ENCODE measurements around the gene CHMP5. TPM values are rescaled to one million over a fixed set of nuclear protein-coding genes. Genes with fewer than 3 reads are reported as not detected.

Gene CHMP5
- 80.0 and 84.9 TPM in 2 replicates for total RNA-seq

GRCh38 chr9:33264473-33265177 is at the start of gene CHMP5, which contains the start of gene BAG1:
CHMP5 (plus strand) TSS chr9:33265049; CDS start chr9:33265079, 30 bp downstream.
BAG1 (minus strand) TSS chr9:33264708.
- H3K36me3 ChIP-seq (ENCODE audit: control insufficient read depth, insufficient read depth, low read length): peaks cover 1% of the 10 kb centered on the region
- TF ChIP-seq CTCF (IDR thresholded peaks at IDR 0.05; ENCODE audit: insufficient read depth, low read length, poor library complexity, severe bottlenecking): peak; percentile 43

DNA sequence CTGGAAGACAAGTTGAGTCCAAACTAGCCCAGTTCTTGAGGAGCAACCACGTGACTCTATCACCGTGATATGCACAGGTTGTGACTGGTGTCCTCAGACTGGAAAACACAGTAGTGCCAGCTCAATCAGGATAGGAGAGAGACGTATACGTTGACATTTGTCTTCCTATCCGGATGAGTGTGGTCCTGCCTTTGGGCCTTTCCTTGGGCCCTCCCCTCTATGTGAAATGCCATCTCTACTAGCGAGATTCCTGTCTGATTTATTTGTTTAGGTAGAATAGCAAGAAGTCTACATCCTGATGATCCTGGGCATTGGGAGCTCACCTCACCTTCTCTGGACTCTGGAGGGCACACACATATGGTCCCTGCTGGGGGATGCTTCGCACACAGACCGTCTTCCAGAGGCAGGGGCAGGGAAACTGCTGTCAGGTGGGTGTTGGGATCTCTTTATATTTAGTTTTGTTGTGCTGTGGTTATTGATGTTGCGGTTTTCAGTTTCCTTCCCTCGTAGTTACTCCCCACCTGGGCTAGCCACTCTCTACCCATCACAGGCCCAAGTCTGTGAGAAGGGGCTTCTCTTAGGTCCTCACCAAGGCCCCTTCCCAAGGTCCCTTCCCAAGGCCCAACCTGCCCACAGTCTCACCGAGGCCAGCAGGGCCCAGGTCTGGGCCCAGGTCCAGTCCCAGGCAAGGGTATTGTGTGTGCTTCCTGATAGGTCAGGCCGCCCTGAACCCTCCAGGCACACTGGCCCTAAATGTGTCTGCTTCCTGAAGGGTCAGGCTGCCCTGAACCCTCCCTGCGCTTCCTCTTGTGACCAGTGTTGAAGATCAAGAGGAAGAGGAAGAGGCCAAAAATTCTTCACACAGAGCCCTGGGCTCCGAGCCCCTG is 43.9 kb upstream of the CHMP5 start:
- no peak overlapping the region for H3K4me3 ChIP-seq (ENCODE audit: low read depth, low read length)
- no peaks in the 10 kb centered on the region for H3K27me3 ChIP-seq (ENCODE audit: control insufficient read depth, insufficient read depth, low read length)
- no peaks in the 10 kb centered on the region for H3K36me3 ChIP-seq (ENCODE audit: control insufficient read depth, insufficient read depth, low read length)
- DNase-seq (ENCODE audit: low read depth): no peak
- no peak for TF ChIP-seq CTCF (IDR thresholded peaks at IDR 0.05; ENCODE audit: insufficient read depth, low read length, poor library complexity, severe bottlenecking)

More at GRCh38 chr9:33264473-33265177, at the start of gene CHMP5, which contains the start of gene BAG1:
- Histone ChIP-seq H3K27me3 (ENCODE audit: control insufficient read depth, insufficient read depth, low read length) (no peaks in the 10 kb centered on the region), H3K4me3 (ENCODE audit: low read depth, low read length) (peak within 1 kb of the TSS; percentile 90)
- peak; percentile 96 for DNase-seq (ENCODE audit: low read depth)

- no peak for DNase-seq (ENCODE audit: low read depth)
- TF ChIP-seq CTCF (IDR thresholded peaks at IDR 0.05; ENCODE audit: insufficient read depth, low read length, poor library complexity, severe bottlenecking): no peak
- H3K36me3 ChIP-seq (ENCODE audit: control insufficient read depth, insufficient read depth, low read length): no peaks in the 10 kb centered on the region
- H3K4me3 ChIP-seq (ENCODE audit: low read depth, low read length): no peak overlapping the region
- H3K27me3 ChIP-seq (ENCODE audit: control insufficient read depth, insufficient read depth, low read length): no peaks in the 10 kb centered on the region
Observed at GRCh38 chr9:33221568-33221884, 43.3 kb upstream of the CHMP5 start.

- H3K27me3 ChIP-seq (ENCODE audit: control insufficient read depth, insufficient read depth, low read length): no peaks in the 10 kb centered on the region
- no peak overlapping the region for H3K4me3 ChIP-seq (ENCODE audit: low read depth, low read length)
- H3K36me3 ChIP-seq (ENCODE audit: control insufficient read depth, insufficient read depth, low read length): no peaks in the 10 kb centered on the region
- TF ChIP-seq CTCF (IDR thresholded peaks at IDR 0.05; ENCODE audit: insufficient read depth, low read length, poor library complexity, severe bottlenecking): no peak
- no peak for DNase-seq (ENCODE audit: low read depth)
Observed at GRCh38 chr9:33222031-33222430, 42.8 kb upstream of the CHMP5 start.

GRCh38 chr9:33223696-33224095 is 41.2 kb upstream of the CHMP5 start:
- Histone ChIP-seq H3K4me3 (ENCODE audit: low read depth, low read length) (no peak overlapping the region), H3K27me3 (ENCODE audit: control insufficient read depth, insufficient read depth, low read length) (no peaks in the 10 kb centered on the region), H3K36me3 (ENCODE audit: control insufficient read depth, insufficient read depth, low read length) (no peaks in the 10 kb centered on the region)
- DNase-seq (ENCODE audit: low read depth): no peak
- peak; percentile 36 for TF ChIP-seq CTCF (IDR thresholded peaks at IDR 0.05; ENCODE audit: insufficient read depth, low read length, poor library complexity, severe bottlenecking)

Data from kidney epithelial cell (primary cell).